PC-9 (cell line): Measurements from ENCODE around the gene CXCR5. TPM values are rescaled to one million over a fixed set of nuclear protein-coding genes. Genes with fewer than 3 reads are reported as not detected.
A peak's percentile ranks its signal among the peaks of the same experiment; 100 is the strongest.

ENCODE experiments used
- BruUV-seq: library from RNA; stranded (reverse); fragments of 400-500 nt; replicated peaks from 2 replicates; lab custom pipeline; 2021; lab: Mats Ljungman, UMichigan
- CTCF ChIA-PET: fragments of 300-600 bp; sonication (Branson Sonifier 250); formaldehyde crosslinking; loops from one replicate; lab custom pipeline; 2022; ENCODE audit warnings: antibody characterized with exemption; lab: Charles Lee
- POLR2A ChIA-PET: fragments of 300-600 bp; sonication (Branson Sonifier 250); formaldehyde crosslinking; loops from one replicate; lab custom pipeline; 2022; ENCODE audit warnings: antibody characterized with exemption; ENCODE audit not compliant: unreplicated experiment; lab: Charles Lee
- DNase-seq, 2 experiments: peaks; one replicate each; pipeline versions ENCODE4 v3.0.0 to v3.0.0-alpha.2; 2015 to 2022; ENCODE audit warnings: mixed read lengths in 1 of 2
- H2AFZ ChIP-seq: fragments of 200-600 bp; sonication (generic); 2 replicates; pipeline ENCODE4 v1.8.1; 2017; ENCODE audit warnings: antibody characterized with exemption
- H3F3A ChIP-seq: fragments of 200-600 bp; sonication (generic); 2 replicates; pipeline ENCODE4 v1.8.1; 2017; ENCODE audit warnings: antibody characterized with exemption, mild to moderate bottlenecking, low read depth; ENCODE audit not compliant: insufficient read depth
- H3K27ac ChIP-seq: fragments of 200-600 bp; sonication (generic); 2 replicates; pipeline ENCODE4 v1.6.1; 2016; ENCODE audit warnings: mixed run types
- H3K27me3 ChIP-seq: fragments of 200-600 bp; sonication (generic); 2 replicates; pipeline ENCODE4 v1.6.1; 2016; ENCODE audit warnings: low read depth, mixed run types; ENCODE audit not compliant: insufficient read depth
- H3K36me3 ChIP-seq: fragments of 200-600 bp; sonication (generic); 2 replicates; pipeline ENCODE4 v1.6.1; 2016; ENCODE audit warnings: low read depth, mixed run types
- H3K4me1 ChIP-seq: fragments of 200-600 bp; sonication (generic); replicated peaks from 2 replicates; pipeline ENCODE4 v1.6.1; 2016; ENCODE audit warnings: mixed run types; ENCODE audit not compliant: insufficient read depth
- H3K4me2 ChIP-seq: fragments of 200-600 bp; sonication (generic); 2 replicates; pipeline ENCODE4 v1.6.1; 2017; ENCODE audit warnings: mixed run types
- H3K4me3 ChIP-seq: fragments of 200-600 bp; sonication (generic); 2 replicates; pipeline ENCODE4 v1.6.1; 2016; ENCODE audit warnings: mixed run types
- H3K79me2 ChIP-seq: fragments of 200-600 bp; sonication (generic); 2 replicates; pipeline ENCODE4 v1.6.1; 2017; ENCODE audit warnings: low read depth, mixed run types
- H3K9me2 ChIP-seq: fragments of 200-600 bp; sonication (generic); 2 replicates; pipeline ENCODE4 v1.8.1; 2017; ENCODE audit warnings: mild to moderate bottlenecking; ENCODE audit not compliant: insufficient read depth
- H3K9me3 ChIP-seq: fragments of 200-600 bp; sonication (generic); 2 replicates; pipeline ENCODE4 v1.8.1; 2016; ENCODE audit warnings: low read depth; ENCODE audit not compliant: insufficient read depth
- H4K20me1 ChIP-seq: fragments of 200-600 bp; sonication (generic); 2 replicates; pipeline ENCODE4 v1.8.1; 2017; ENCODE audit not compliant: insufficient read depth
- CTCF ChIP-seq: fragments of 200-600 bp; sonication (generic); conservative IDR thresholded peaks from 2 replicates; pipeline ENCODE4 v1.6.1; 2017; ENCODE audit warnings: mixed run types, antibody characterized with exemption, mild to moderate bottlenecking, moderate library complexity
- EZH2 ChIP-seq: fragments of 200-600 bp; sonication (generic); IDR thresholded peaks from 2 replicates; pipeline ENCODE4 v1.8.0; 2017; ENCODE audit warnings: antibody characterized with exemption, low read depth
- intact Hi-C: fragments of 100-400 bp; cut with micrococcal nuclease; formaldehyde crosslinking; loops from one replicate; pipeline ENCODE4 v1.10.0; 2022; ENCODE audit not compliant: unreplicated experiment
- total RNA-seq: library from RNA; stranded (reverse); gene quantifications from 2 replicates; pipeline ENCODE4 v1.2.3, GENCODE V29; 2021

Gene CXCR5
- total RNA-seq, 1 experiment from 2014 or later, result not detected

DNA sequence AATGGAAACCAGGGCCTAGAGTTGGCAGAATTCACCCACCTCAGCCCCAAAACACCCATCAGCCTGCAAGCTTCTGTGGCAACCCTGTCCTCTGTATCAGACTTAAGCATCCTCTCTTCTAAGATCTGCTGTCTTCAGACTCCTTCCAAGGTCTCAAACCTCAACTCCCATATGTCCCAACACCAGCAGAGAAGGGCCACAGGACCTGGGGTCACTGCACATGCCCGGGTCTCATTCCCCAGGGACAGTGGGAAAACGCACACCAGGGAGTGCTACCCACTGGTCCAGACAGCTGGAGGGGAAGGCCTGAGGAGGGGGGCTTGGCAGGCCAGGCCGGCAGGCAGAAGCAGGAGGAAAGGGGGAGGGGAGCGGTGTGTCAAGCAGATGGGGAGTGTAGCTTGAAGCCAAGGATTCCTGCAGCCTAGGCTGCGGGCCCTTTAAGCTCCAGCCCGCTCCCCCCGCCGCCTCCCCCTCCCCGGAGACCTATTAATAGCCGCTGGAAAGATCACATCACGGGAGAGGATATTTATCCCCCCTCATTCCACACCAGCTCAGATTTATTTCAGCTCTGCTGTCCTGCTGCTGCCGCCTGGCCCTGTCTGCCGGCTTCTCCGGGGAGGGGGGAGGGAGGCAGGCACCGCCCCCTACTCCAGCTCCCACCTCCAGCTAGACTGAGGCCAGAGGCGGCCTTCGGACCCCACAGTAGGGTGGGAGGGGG is 25.4 kb downstream of the CXCR5 start:
- CTCF ChIA-PET, result interaction anchor here (0.6 to 2.6 kb wide), 7 partner anchors 14 to 212 kb away, joined by 4 to 10 read pairs (median 6); partner anchors contain the start of genes BCL9L and HINFP
- peak overlapping the region; percentile 98 for H3K4me2 ChIP-seq
- peaks cover 28% of the 10 kb centered on the region for H3K36me3 ChIP-seq
- TF ChIP-seq EZH2 (no peak), CTCF (no peak)
- no peak overlapping the region for H2AFZ ChIP-seq
- peak overlapping the region; percentile 96 for H3K27ac ChIP-seq
- H3K9me2 ChIP-seq, result no peaks in the 10 kb centered on the region
- H3K27me3 ChIP-seq, result no peaks in the 10 kb centered on the region
- intact Hi-C loops, result loop anchor here (5.0 kb wide), 2 partner anchors 193 to 563 kb away; partner anchors contain the start of gene DPAGT1
- peaks cover 74% of the 10 kb centered on the region for H3F3A ChIP-seq
- peaks cover 66% of the 10 kb centered on the region for H3K4me1 ChIP-seq
- no peaks in the 10 kb centered on the region for H3K9me3 ChIP-seq
- POLR2A ChIA-PET, result interaction anchor here (0.6 to 1.8 kb wide), 8 partner anchors 10 to 408 kb away, joined by 3 to 39 read pairs (median 17); partner anchors contain the start of genes BCL9L and MCAM
- BruUV-seq, result no TSS peak
- H3K79me2 ChIP-seq, result peaks cover 85% of the 10 kb centered on the region
- peak overlapping the region; percentile 61 for H3K4me3 ChIP-seq
- peaks cover 25% of the 10 kb centered on the region for H4K20me1 ChIP-seq
- DNase-seq, result peak; percentile 59 to 61

GRCh38 chr11:118909619-118910308 is 26.1 kb downstream of the CXCR5 start:
- Histone ChIP-seq H3K79me2 (peaks cover 85% of the 10 kb centered on the region), H3K9me3 (no peaks in the 10 kb centered on the region), H3K27ac (peak overlapping the region; percentile 96), H3K4me2 (peak overlapping the region; percentile 98), H3F3A (peaks cover 75% of the 10 kb centered on the region), H3K4me3 (peak overlapping the region; percentile 61), H4K20me1 (peaks cover 20% of the 10 kb centered on the region), H3K4me1 (peaks cover 73% of the 10 kb centered on the region), H3K36me3 (peaks cover 23% of the 10 kb centered on the region), H2AFZ (no peak overlapping the region), H3K9me2 (no peaks in the 10 kb centered on the region), H3K27me3 (no peaks in the 10 kb centered on the region)
- intact Hi-C loops, result loop anchor here (5.0 kb wide), 3 partner anchors 193 to 563 kb away; partner anchors contain the start of genes DPAGT1 and MCAM
- POLR2A ChIA-PET, result interaction anchor here (0.6 to 1.8 kb wide), 6 partner anchors 8 to 18 kb away, joined by 4 to 39 read pairs (median 10); partner anchors contain the start of gene BCL9L
- TSS peak; percentile 37 for BruUV-seq
- TF ChIP-seq CTCF, result no peak
- TF ChIP-seq EZH2, result no peak
- peak in 1 of 2 experiments; percentile 36 for DNase-seq
- CTCF ChIA-PET, result interaction anchor here (0.9 to 2.6 kb wide), 2 partner anchors 16 to 20 kb away, joined by 8 to 10 read pairs; partner anchors contain the start of gene BCL9L
